Hippocampal formation (tissue), 2 donors: ENCODE results near the gene MIGA2.
"Not testable (repeated sequence)": the region's sequence is repeated elsewhere in the genome, so short reads cannot be mapped to it uniquely, and the experiment has no call there.

Source experiments
- DNase-seq, 2 donors: peaks; one replicate each; lab custom pipeline; 2025; lab: John Stamatoyannopoulos, UW

MIGA2 gene, protein sequence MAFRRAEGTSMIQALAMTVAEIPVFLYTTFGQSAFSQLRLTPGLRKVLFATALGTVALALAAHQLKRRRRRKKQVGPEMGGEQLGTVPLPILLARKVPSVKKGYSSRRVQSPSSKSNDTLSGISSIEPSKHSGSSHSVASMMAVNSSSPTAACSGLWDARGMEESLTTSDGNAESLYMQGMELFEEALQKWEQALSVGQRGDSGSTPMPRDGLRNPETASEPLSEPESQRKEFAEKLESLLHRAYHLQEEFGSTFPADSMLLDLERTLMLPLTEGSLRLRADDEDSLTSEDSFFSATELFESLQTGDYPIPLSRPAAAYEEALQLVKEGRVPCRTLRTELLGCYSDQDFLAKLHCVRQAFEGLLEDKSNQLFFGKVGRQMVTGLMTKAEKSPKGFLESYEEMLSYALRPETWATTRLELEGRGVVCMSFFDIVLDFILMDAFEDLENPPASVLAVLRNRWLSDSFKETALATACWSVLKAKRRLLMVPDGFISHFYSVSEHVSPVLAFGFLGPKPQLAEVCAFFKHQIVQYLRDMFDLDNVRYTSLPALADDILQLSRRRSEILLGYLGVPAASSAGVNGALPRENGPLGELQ

DNA sequence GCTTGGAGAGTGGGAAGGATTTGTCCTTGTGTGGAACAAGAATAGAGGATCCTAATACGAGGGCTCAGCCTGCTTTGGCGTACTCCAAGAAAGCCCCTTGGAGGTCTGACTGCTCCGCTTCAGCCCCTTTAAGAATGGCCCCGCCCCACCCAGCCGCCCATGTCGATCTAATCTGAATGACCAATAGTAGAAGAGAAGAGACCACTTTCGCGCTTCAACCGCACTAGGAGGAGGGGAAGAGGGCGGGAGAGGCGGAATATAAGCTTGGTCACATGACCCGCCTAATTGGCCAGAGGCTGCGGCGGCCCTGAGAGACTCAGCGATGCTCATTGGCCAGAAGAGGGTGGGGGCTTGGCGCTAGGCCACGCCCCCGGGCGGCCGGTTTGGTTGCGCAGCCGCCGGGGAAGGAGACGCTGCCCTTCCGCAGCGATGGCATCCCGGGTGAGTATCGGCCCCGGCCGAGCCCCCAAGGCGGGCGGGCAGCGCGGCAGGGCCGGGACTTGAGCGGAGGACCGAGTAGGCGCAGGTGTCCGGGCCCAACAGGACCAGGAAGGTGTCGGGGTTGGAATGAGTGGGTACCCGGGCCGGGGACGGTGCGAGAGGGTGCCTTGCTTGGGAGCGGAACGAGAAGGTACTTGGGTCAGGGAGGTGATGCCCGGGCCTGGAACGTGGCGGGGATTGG lies at the start of gene MIGA2:
Gene MIGA2, plus strand, starts transcription at position 386 of the 682 bp plus-strand sequence. CDS start 3,969 bp downstream, outside the sequence.
- DNase-seq = peak; percentile 96 to 99

DNA sequence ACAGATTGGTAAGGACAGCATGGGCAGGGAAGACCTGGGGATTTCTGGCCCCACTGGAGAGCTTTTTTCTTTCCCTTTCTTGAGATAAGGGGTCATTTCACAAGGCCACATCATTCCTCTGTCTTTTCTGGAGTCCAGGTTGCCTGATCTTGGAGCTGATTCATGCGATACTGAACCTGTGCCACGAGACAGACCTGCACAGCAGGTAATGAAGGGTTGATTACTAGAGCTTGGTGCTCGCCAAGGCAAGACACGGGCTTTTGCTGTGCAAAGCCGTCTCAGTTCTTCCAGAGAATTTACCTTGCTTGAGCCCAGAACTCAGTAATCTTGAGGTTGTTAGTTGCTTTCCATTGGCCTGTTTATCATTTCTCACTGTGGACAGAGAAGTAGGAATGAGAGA lies 49.8 kb upstream of the MIGA2 start:
- no peak for DNase-seq

DNA sequence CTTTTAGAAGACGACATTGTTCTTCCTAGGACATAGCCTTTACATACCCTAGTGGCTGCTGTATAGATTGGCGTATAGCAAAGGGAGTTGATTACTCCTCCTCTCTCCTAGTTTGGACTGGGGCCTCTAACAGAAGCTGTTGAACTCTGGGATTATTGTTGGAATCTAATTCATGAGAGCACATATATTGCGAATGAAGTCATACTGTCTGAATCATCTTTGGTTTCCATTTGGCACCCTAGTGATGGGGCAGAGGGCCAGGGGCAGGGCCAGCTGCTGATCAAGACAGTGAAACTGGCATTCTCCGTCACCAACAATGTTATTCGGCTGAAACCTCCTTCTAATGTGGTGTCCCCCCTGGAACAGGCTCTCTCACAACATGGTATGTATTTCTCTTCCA lies 48.6 kb upstream of the MIGA2 start:
- DNase-seq = peak in 1 of 2 donors; percentile 33

DNA sequence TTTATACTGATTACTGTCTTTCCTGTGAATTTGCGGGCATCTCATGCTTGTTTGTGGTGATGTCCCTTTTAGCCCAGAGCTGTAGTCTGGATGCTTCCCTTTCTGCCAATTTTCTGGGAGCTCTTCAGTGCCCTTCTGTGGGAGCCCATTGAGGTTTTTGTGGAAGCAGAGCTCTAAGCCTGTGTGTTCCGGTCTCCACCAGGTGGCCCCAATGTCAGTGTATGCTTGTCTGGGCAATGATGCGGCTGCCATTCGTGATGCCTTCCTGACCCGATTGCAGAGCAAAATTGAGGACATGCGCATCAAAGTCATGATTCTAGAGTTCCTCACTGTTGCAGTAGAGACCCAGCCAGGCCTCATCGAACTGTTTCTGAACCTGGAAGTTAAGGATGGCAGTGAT lies 43.4 kb upstream of the MIGA2 start:
- peak; percentile 50 to 63 for DNase-seq

DNA sequence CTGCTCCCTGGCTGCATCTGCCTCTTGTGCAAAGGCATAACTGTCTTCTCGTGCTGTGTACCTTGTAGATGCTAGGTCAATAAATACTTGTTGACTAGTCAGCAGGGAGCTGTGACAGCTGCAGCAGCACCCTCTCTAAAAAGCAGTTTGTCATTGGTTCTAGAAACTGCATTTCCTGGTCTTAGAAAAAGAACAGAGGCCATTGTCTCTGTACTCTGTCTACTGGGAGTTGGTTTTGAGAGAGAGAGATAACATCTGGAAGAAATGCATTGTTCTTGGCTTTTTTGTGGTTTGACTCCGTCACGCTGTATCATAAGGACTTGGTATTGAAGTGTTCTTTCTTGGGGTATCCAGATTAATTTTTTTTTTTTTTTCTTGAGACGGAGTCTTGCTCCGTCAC lies 40.6 kb upstream of the MIGA2 start:
- DNase-seq = peak; percentile 23 to 44

DNA sequence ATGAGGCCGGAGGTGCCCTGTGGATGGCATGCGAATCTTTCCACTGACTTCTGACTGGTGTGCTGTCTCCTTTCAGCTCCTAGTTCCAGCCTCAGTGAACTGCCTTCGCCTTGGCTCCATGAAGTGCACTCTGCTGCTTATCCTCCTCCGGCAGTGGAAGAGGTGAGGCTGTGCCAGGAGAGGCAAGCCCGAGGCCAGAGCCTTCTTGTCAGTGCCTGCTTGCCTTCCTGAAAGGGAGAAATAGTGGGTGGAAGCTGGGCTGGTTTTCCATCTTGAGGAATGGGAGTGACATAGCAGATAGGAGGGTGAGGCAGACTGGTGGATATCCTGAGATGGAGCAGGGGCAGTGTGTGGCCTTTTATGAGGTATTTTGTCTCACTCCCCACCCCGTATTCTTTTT lies 38.0 kb upstream of the MIGA2 start:
- no peak for DNase-seq

DNA sequence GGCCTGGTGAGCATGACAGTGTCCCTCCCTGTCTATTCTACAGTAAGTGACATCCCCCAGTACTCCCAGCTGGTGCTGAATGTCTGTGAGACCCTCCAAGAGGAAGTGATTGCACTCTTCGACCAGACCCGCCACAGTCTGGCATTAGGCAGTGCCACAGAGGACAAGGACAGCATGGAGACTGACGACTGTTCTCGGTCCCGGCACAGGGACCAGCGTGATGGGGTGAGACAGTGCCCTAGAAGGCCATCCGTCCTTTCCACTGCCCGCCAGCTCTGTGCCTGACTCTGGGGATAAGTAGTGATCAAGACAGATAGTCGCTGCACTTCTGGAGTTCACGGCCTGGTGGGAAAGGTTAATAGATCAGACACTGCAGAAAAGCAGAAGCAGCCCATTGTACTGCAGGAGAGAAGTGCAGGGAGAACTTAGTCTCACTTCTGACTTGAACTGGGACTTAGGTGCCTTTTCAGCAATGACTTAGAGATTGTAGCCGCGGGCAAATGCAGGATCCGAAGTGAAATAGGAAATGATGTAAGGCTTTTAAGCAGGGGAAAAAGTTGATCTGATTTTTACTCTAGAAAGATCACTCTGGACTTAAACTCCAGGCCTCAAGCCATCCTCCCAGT lies 36.7 kb upstream of the MIGA2 start:
- DNase-seq = no peak

DNA sequence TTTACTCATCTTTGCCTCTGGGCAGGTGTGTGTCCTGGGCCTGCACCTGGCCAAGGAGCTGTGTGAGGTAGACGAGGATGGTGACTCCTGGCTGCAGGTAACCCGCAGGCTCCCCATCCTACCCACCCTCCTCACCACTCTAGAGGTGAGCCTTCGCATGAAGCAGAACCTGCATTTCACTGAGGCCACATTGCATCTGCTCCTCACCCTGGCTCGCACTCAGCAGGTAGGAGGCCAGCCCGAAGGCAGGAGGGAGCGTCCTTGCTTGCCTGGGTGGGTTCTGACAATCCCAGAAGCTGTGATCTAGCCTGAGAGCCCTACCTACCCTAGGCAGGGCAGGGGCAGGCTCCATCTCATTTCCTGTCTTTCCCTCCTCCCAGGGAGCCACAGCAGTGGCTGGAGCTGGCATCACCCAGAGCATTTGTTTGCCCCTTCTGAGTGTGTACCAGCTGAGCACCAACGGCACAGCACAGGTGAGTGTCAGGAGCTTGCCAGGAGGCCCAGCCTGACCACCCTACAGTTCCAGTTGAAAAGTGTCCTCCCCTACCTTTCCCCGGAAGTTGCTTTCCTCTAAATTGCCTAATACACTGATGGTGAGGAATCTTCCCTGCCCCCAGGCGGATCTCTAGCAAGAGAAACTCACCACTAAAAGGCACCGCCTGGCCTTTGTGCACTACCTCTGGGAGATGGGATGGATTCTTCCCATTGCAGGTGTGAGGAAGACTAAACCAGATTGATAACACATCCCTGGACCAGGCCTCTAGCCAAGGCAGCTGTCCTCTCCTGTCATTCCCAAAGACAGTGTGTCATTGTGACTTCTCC lies 34.7 kb upstream of the MIGA2 start:
- DNase-seq = no peak

DNA sequence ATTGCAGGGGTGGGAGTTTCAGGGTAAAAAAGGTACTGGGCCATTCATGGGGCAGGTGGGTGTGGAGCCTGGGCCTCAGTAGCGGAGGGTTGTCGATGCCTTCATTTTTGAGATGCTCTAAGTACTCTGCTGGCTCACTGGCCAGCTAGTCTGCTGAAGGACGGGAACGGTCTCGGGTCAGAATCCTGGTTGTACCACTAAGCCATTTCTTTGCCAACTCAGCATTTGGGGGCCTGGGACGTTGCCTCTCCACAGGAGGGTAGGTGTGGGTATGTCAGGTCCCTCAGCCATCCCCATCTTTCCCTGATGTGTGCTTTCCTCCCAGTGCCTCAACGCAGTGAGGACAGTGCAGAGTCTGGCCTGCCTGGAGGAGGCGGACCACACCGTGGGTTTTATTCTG lies 33.4 kb upstream of the MIGA2 start:
- DNase-seq = no peak

DNA sequence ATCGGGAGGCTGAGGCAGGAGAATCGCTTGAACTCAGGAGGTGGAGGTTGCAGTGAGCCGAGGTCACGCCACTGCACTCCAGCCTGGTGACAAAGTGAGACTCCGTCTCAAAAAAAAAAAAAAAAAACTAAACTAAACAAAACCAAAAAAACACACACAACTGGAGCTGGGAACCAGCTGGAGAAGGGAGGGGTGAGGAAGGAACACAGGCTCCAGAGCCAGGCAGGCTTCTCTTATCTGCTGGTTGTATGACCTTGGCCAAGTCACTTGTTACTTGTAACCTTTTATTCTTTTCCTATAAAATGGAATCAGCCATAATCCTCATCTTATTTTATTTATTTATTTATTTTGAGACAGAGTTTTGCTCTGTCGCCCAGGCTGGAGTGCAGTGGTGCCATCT lies 32.3 kb upstream of the MIGA2 start:
- DNase-seq = not testable (repeated sequence)

DNA sequence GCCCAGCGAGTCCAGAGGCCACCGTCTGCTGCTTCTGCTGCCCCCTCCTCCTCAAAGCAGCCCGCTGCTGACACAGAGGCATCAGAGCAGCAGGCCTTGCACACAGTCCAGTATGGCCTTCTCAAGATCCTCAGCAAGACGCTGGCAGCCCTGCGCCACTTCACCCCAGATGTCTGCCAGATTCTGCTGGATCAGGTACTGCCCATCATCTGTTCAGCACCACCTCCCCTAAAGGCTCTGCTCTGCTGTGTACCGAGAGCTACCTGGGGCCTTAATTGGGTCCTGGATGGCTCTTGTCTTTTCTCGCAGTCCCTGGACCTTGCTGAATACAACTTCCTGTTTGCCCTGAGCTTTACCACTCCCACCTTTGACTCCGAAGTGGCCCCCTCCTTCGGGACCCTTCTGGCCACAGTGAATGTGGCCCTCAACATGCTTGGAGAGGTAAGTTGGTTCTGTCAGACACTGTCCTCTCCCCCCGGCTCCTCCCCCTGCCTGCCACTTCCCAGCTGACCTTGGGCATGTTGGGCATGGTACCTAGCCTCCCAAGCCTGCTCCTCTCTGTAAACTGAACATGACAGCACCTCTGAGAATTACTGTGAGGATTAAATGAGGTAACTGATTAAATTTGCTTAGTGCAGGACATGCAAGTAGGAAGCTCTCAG lies 31.0 kb upstream of the MIGA2 start:
- DNase-seq = no peak

DNA sequence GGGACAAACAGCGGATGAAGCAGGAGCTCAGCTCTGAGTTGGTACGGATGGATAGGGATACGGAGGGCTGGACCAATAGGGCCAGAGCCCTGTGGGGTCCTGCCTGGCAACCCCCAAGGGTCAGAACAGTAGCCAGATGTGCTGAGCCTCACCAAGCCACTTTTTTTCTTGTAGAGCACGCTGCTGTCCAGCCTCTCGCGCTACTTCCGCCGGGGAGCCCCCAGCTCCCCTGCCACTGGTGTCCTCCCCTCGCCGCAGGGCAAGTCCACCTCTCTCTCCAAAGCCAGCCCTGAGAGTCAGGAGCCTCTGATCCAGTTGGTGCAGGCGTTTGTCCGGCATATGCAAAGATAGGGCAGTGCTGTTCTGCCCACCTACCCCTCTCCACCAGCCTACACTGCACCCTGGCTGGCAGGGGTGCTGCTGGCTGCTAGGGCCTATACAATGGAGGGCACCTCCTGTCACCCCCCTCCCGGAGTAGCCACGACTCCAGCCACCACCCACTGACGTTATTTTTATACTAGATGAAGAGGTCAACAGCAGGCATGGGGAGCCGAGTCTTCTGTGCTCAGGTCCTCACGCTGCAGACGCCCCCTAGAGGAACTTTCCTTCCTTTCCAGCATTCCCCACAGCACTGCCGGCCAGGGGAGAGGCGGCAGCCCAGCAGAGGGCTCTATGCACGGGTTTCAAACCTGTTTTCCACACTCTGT lies 29.9 kb upstream of the MIGA2 start:
- peak; percentile 77 to 85 for DNase-seq

DNA sequence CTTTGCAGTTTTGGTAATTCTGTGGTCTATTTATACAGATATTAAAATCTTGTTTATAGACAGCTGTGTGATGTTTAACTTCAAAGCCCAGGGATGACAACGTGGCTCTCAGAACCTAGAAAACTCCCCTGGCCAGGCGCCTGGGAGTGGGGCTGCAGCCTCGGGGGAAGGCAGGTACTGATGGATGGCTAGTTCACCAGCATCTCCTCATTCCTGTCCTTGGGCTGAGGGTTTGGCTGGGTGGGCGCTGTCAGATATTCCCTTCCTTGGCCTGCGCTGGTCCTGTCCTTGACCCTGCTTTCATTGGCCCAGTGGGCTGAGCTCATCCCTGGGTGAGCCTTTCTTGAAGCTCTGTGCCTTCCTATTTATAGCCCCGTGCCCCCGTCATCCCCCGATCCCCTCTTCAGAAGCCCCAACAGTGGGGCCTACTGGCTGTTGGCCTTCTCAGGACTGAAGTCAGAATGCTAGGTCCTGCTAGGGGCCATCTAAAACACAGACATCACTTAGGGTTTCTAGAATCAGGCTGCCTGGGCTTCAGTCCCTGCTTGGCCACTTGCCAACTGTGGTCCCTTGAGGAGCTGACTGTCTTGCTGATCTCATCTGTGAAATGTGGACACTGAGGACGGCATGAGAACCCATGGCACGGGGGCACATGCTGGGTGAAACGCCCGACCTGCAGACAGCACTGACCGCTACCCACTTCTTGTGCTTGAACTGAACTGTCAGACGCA lies 29.2 kb upstream of the MIGA2 start:
- DNase-seq = no peak

DNA sequence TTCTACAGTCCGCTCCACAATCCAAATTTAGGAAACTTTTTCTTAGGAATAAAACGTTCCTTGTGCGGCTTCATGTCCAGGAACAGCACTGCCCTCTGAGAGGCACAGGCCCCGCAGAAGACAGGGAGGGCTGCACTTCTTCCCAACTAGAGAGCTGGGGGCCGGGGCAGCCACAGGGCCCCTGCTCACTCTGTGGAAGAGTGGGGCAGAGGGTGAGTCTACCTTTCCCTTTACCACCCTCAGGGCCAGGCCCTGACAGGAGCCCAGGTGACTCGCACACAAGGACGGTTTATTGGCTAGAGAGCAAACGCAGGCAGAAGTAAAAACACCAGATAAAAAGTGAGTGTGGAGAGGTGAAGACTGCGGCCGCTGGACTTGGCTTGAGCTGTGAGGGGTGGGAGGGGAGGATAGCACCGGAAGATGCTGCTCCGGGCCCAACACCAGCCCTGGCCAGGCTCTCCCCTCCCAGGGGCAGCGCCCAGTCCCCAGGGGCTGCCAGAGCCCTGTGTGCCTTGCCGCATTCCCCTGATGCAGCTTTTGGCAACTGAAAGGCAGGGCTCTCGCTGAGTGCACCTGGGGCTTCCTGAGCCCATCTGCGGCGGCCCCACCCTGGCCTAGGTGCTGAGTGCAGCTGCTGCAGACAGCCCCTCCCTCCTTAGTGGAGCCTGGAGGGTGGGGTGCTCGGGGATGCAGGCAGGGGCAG lies 28.5 kb upstream of the MIGA2 start:
- no peak for DNase-seq

DNA sequence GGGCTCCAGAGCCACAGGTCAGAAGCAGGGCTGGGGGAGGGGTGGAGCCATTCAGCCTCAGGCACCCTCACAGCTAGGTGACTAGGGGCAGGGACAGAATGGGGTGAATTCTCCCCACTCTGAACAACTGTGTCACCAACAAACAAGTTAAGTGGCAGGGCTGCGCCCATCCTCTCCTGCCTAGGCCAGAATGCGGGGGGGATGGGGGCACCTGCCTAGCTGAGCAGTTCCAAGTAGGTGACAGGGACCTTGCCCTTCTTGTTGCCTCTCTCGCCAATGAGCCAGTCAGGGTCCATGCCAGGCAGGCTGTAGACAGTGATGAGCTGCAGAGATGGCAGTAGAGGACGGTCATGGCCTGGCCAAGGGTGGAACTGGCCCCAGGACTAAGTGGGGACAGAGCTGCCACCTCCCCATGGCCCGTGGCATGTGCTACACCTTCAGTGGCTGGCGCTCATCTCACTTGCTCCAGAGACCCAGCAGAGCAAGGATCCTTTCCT lies 27.9 kb upstream of the MIGA2 start:
- DNase-seq = no peak

DNA sequence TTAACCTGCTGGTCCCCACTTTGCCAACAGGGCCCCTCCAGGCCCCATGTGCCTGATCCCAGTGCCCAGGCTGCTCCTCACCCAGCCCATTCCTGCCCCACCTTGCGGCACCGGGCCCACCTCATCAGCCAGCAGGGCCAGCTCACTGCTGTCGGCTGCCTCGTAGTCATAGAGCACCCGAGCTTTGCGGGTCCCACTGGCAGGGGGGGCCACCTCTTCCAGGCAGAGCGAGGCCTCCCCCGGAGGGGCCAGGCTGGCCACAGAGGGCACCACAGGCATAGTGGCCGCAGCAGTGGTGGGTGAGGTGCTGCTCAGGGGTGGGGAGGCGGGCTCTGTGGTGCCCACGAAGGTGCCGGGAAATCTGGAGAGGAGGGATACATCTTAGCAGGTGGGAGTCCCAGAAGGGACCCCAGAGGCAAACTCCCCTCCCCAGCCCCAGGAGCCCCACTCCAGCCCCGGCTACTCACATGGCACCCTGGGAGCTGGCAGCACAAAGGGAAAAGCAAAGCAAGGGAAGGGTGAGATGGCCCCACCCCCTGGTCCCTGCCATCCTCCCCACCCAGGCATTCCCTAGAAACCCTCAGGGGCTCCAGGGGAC lies 27.3 kb upstream of the MIGA2 start:
- DNase-seq = no peak

DNA sequence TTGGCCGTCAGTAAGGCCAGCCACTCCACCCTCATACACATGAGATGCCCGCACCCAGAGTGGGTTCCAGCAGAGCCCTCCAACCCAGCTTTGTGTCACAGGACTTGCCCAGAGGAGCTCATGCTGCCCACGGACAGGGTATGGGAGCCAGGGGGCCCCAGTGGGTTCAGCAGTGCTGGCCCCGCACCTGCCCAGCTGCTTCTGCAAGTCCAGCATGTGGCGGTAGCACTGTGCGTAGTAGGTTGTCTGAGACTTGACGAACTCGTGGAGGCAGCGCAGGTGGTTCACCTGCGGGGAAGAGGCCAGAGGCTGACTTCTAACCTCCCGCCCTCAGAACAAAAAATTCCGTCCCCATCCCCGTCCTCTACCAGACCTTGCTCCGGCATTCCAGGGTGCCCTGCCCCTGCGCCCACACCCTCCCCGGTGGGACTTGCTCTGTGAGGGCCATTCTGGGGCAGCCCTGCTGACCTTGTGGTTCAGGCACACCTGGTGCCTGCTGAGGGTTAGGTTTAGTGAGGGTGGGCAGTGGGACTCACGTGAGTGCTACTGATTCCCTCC lies 26.8 kb upstream of the MIGA2 start:
- no peak for DNase-seq

DNA sequence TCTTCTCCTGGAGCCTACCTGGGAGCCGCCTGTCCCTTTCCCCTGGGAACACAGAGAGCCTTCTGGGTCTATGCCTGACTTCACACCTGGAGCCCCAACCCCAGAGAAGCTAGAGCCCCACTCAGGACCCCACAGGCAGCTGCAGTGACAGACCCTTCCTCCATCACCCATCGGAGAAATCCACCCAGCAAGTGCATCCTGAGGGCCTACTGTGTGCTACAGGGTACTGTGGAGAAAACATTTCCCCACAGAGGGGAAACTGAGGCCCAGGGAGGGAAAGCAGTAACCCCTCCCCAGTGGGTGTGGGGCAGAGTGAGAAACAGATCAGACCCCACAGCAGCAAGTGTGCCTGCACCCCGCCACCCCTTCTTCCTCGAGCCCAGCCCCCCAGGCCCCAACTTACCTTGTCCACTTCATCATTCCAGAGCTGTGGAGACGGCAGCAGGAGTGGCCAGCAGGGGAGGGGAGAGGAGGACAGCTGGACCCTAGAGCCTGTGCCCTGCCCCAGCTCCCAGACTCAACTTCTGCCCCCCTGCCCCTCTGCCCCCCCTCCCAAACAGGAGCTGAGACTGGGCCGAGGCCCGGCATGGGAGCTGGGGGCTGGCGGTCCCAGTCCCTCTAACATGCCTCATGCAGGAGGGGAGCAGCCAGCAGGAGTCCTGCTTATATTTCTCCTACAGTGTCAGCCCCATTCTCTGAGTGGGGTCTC lies 26.0 kb upstream of the MIGA2 start:
- DNase-seq = no peak
